SIG-M5 treated with dmso at 0.1 percent for 504 hours (cell line): ENCODE measurements around the gene PTMS.
"Not testable (repeated sequence)": the region's sequence is repeated elsewhere in the genome, so short reads cannot be mapped to it uniquely, and the experiment has no call there.

ENCODE experiments used
- DNase-seq: peaks from one replicate; lab custom pipeline; 2025; ENCODE audit not compliant: unreplicated experiment; lab: John Stamatoyannopoulos, UW

The PTMS gene

GRCh38 chr12:6765634-6766581 lies at the start of gene PTMS:
Gene PTMS, plus strand, starts transcription at chr12:6766363. Its CDS starts 343 bp downstream, at chr12:6766706.
- peak; percentile 39 for DNase-seq

GRCh38 chr12:6716874-6717437 lies 49.2 kb upstream of the PTMS start:
- no peak for DNase-seq

- DNase-seq: no peak
Observed at GRCh38 chr12:6722863-6723262, 43.3 kb upstream of the PTMS start.

- peak; percentile 100 for DNase-seq
Observed at GRCh38 chr12:6723607-6724408, 42.4 kb upstream of the PTMS start, which contains the start of gene COPS7A. Gene COPS7A, plus strand, starts transcription at chr12:6724046. Its CDS starts 611 bp downstream, at chr12:6724657.

- peak; percentile 73 for DNase-seq
Observed at GRCh38 chr12:6724409-6724797, 41.8 kb upstream of the PTMS start.

GRCh38 chr12:6725350-6725749 lies 40.8 kb upstream of the PTMS start:
- no peak for DNase-seq

- DNase-seq: no peak
Observed at GRCh38 chr12:6729186-6729585, 37.0 kb upstream of the PTMS start.

GRCh38 chr12:6730169-6730568 lies 36.0 kb upstream of the PTMS start:
- DNase-seq: no peak

- DNase-seq: no peak
Observed at GRCh38 chr12:6734506-6735387, 31.4 kb upstream of the PTMS start.

GRCh38 chr12:6735448-6736191 lies 30.5 kb upstream of the PTMS start:
- peak; percentile 43 for DNase-seq

- DNase-seq: no peak
Observed at GRCh38 chr12:6736754-6737153, 29.4 kb upstream of the PTMS start.

- DNase-seq: not testable (repeated sequence)
Observed at GRCh38 chr12:6742080-6742479, 24.1 kb upstream of the PTMS start.

GRCh38 chr12:6742834-6743233 lies 23.3 kb upstream of the PTMS start:
- DNase-seq: no peak

- not testable (repeated sequence) for DNase-seq
Observed at GRCh38 chr12:6743300-6743699, 22.9 kb upstream of the PTMS start.

- peak; percentile 91 for DNase-seq
Observed at GRCh38 chr12:6745741-6746525, 20.2 kb upstream of the PTMS start.

GRCh38 chr12:6747216-6747615 lies 18.9 kb upstream of the PTMS start:
- no peak for DNase-seq

- DNase-seq: no peak
Observed at GRCh38 chr12:6748761-6749160, 17.4 kb upstream of the PTMS start.

GRCh38 chr12:6750506-6750905 lies 15.7 kb upstream of the PTMS start:
- DNase-seq: no peak

GRCh38 chr12:6751767-6752166 lies 14.4 kb upstream of the PTMS start:
- no peak for DNase-seq
